ENCODE results near the gene ZNF638. TPM values are rescaled to one million over a fixed set of nuclear protein-coding genes. Genes with fewer than 3 reads are reported as not detected.
"Not testable (repeated sequence)": the region's sequence is repeated elsewhere in the genome, so short reads cannot be mapped to it uniquely, and the experiment has no call there.

ZNF638 gene
- polyA plus RNA-seq, 1 of the 3 experiments (the other 2 are of a cell fraction) = 28.1 TPM

- H3K4me3 ChIP-seq (ENCODE audit: low read depth in 2 of 2, low read length in 1 of 2); H3K79me2 ChIP-seq (ENCODE audit: insufficient read depth); H3K9ac ChIP-seq; H3K4me2 ChIP-seq; POLR2A ChIA-PET; H4K20me1 ChIP-seq (ENCODE audit: insufficient read depth); H3K4me1 ChIP-seq (ENCODE audit: control insufficient read depth in 1 of 2, insufficient read depth in 2 of 2, low read depth in 1 of 2, low read length in 1 of 2); DNase-seq; H3K36me3 ChIP-seq (replicated peaks in 1 of 2; ENCODE audit: control insufficient read depth in 1 of 2, insufficient read depth in 2 of 2, low read length in 1 of 2); H3K27me3 ChIP-seq (ENCODE audit: insufficient read depth); H3K27ac ChIP-seq (ENCODE audit: low read depth in 2 of 2, low read length in 1 of 2); H2AFZ ChIP-seq (ENCODE audit: low read depth); H3F3A ChIP-seq (replicated peaks; ENCODE audit: insufficient read depth); H3K9me2 ChIP-seq: not testable (repeated sequence)
- WGBS (ENCODE audit: low lambda C conversion rate) = 54% methylated on average over 4 of the region's 4 CpGs
- CTCF ChIA-PET = interaction anchor here (3.2 kb wide), 1 partner anchor 18 kb away, joined by 16 read pairs; no protein-coding TSS in a partner anchor
- 0 out of 2 replicates have a peak, but pooled peaks cover 11% of the 10 kb centered on the region for H3K9me3 ChIP-seq
Observed at GRCh38 chr2:71317900-71318299, 13.7 kb upstream of the ZNF638 start.

GRCh38 chr2:71323386-71323785, 8.2 kb upstream of the ZNF638 start:
- Histone ChIP-seq H3K27me3 (ENCODE audit: insufficient read depth) (no peaks in the 10 kb centered on the region), H3K4me3 (ENCODE audit: low read depth in 2 of 2, low read length in 1 of 2) (no peak overlapping the region), H4K20me1 (ENCODE audit: insufficient read depth) (no peaks in the 10 kb centered on the region), H2AFZ (ENCODE audit: low read depth) (no peak overlapping the region), H3F3A (replicated peaks; ENCODE audit: insufficient read depth) (no peaks in the 10 kb centered on the region), H3K4me2 (no peak overlapping the region), H3K9me3 (0 out of 2 replicates have a peak, but pooled peaks cover 3% of the 10 kb centered on the region), H3K79me2 (ENCODE audit: insufficient read depth) (no peaks in the 10 kb centered on the region), H3K4me1 (ENCODE audit: control insufficient read depth in 1 of 2, insufficient read depth in 2 of 2, low read depth in 1 of 2, low read length in 1 of 2) (no peaks in the 10 kb centered on the region), H3K27ac (ENCODE audit: low read depth in 2 of 2, low read length in 1 of 2) (no peak overlapping the region), H3K9me2 (no peaks in the 10 kb centered on the region), H3K36me3 (replicated peaks in 1 of 2; ENCODE audit: control insufficient read depth in 1 of 2, insufficient read depth in 2 of 2, low read length in 1 of 2) (no peaks in the 10 kb centered on the region), H3K9ac (no peak overlapping the region)
- no peak for DNase-seq
- CTCF ChIA-PET = interaction anchor here (1.2 to 1.9 kb wide), 3 partner anchors 8 to 167 kb away, joined by 3 to 9 read pairs (median 3); partner anchors contain the start of gene ZNF638
- 76% methylated on average over 4 of the region's 6 CpGs for WGBS (ENCODE audit: low lambda C conversion rate)
- no peak for TF ChIP-seq RXRA (IDR thresholded peaks at IDR 0.05; ENCODE audit: borderline replicate concordance, low read depth)
- TF ChIP-seq SMC3 (IDR thresholded peaks at IDR 0.05; ENCODE audit: low read depth, low read length) = no peak
- TF ChIP-seq ZBTB33 (IDR thresholded peaks at IDR 0.05; ENCODE audit: borderline replicate concordance, low read depth) = no peak
- no peak for TF ChIP-seq TCF12 (IDR thresholded peaks at IDR 0.05)
- TF ChIP-seq JUND (IDR thresholded peaks at IDR 0.05) = no peak
- no peak for TF ChIP-seq NRF1 (IDR thresholded peaks at IDR 0.05; ENCODE audit: low read depth, low read length)
- POLR2A ChIA-PET = no interaction called here

GRCh38 chr2:71326968-71327367, 4.6 kb upstream of the ZNF638 start:
- no peaks in the 10 kb centered on the region for H4K20me1 ChIP-seq (ENCODE audit: insufficient read depth)
- peaks cover 3% of the 10 kb centered on the region for H3K79me2 ChIP-seq (ENCODE audit: insufficient read depth)
- no peaks in the 10 kb centered on the region for H3K27me3 ChIP-seq (ENCODE audit: insufficient read depth)
- TF ChIP-seq GATA2 (CRISPR knock-in tag; IDR thresholded peaks at IDR 0.05) (no peak), ELF1 (IDR thresholded peaks at IDR 0.05) (no peak), POLR2AphosphoS5 (IDR thresholded peaks at IDR 0.05; ENCODE audit: low read depth, low read length) (no peak), FOXJ3 (CRISPR knock-in tag; IDR thresholded peaks at IDR 0.05) (no peak), FOXM1 (IDR thresholded peaks at IDR 0.05; ENCODE audit: low read depth) (no peak), SMC3 (IDR thresholded peaks at IDR 0.05; ENCODE audit: low read depth, low read length) (no peak), CHD2 (IDR thresholded peaks at IDR 0.05; ENCODE audit: low read length, partially characterized antibody) (no peak), RFX5 (IDR thresholded peaks at IDR 0.05; ENCODE audit: low read length) (no peak), REST (IDR thresholded peaks at IDR 0.05; ENCODE audit: low read depth, low read length) (no peak)
- no peaks in the 10 kb centered on the region for H3K36me3 ChIP-seq (replicated peaks in 1 of 2; ENCODE audit: control insufficient read depth in 1 of 2, insufficient read depth in 2 of 2, low read length in 1 of 2)
- ChIA-PET CTCF (no interaction called here), POLR2A (no interaction called here)
- no peaks in the 10 kb centered on the region for H3K9me2 ChIP-seq
- no peaks in the 10 kb centered on the region for H3F3A ChIP-seq (replicated peaks; ENCODE audit: insufficient read depth)
- no peak overlapping the region for H3K4me3 ChIP-seq (ENCODE audit: low read depth in 2 of 2, low read length in 1 of 2)
- H2AFZ ChIP-seq (ENCODE audit: low read depth) = no peak overlapping the region
- no peak overlapping the region for H3K4me2 ChIP-seq
- H3K9ac ChIP-seq = no peak overlapping the region
- H3K27ac ChIP-seq (ENCODE audit: low read depth in 2 of 2, low read length in 1 of 2) = no peak overlapping the region
- WGBS (ENCODE audit: low lambda C conversion rate) = 82% methylated on average over 3 of the region's 3 CpGs
- H3K9me3 ChIP-seq = no peaks in the 10 kb centered on the region
- DNase-seq = no peak
- H3K4me1 ChIP-seq (ENCODE audit: control insufficient read depth in 1 of 2, insufficient read depth in 2 of 2, low read depth in 1 of 2, low read length in 1 of 2) = no peaks in the 10 kb centered on the region
